ENCODE data around the gene KSR2. TPM values are rescaled to one million over a fixed set of nuclear protein-coding genes. Genes with fewer than 3 reads are reported as not detected.

Gene KSR2
- total and polyA plus RNA-seq, 7 donors = under 0.01 to 1.1 (median 0.41) TPM

- H3K27ac ChIP-seq = no peak overlapping the region
- WGBS, 2 donors = 23 to 51% methylated on average over 3 of the region's 3 CpGs
- TF ChIP-seq POLR2AphosphoS5 (IDR thresholded peaks at IDR 0.05) = no peak
- no peak for TF ChIP-seq EP300 (IDR thresholded peaks at IDR 0.05)
- no peak for TF ChIP-seq CTCF (IDR thresholded peaks at IDR 0.05)
- no peak for TF ChIP-seq POLR2A (IDR thresholded peaks at IDR 0.05)
- intact Hi-C loops (cut with DNase I) = no loop called here
- H3K36me3 ChIP-seq = no peaks in the 10 kb centered on the region
- no peaks in the 10 kb centered on the region for H3K27me3 ChIP-seq
- no peaks in the 10 kb centered on the region for H3K9me3 ChIP-seq
- no peak for DNase-seq
- H3K4me1 ChIP-seq = no peaks in the 10 kb centered on the region
- no peak overlapping the region for H3K4me3 ChIP-seq
Measured at GRCh38 chr12:117507548-117507947, 461.2 kb downstream of the KSR2 start.

GRCh38 chr12:117506333-117506732 lies 462.5 kb downstream of the KSR2 start:
- WGBS, 2 donors = 85 to 86% methylated on average over 1 of the region's 1 CpG
- DNase-seq = no peak
- intact Hi-C loops (cut with DNase I) = no loop called here
- no peak overlapping the region for H3K4me3 ChIP-seq
- TF ChIP-seq POLR2A (IDR thresholded peaks at IDR 0.05) = no peak
- no peak for TF ChIP-seq CTCF (IDR thresholded peaks at IDR 0.05)
- TF ChIP-seq POLR2AphosphoS5 (IDR thresholded peaks at IDR 0.05) = no peak
- no peak for TF ChIP-seq EP300 (IDR thresholded peaks at IDR 0.05)
- no peaks in the 10 kb centered on the region for H3K36me3 ChIP-seq
- H3K27ac ChIP-seq = no peak overlapping the region
- no peaks in the 10 kb centered on the region for H3K27me3 ChIP-seq
- H3K9me3 ChIP-seq = no peaks in the 10 kb centered on the region
- no peaks in the 10 kb centered on the region for H3K4me1 ChIP-seq

- Histone ChIP-seq H3K36me3 (no peaks in the 10 kb centered on the region), H3K27ac (no peak overlapping the region), H3K4me3 (no peak overlapping the region), H3K27me3 (no peaks in the 10 kb centered on the region), H3K9me3 (no peaks in the 10 kb centered on the region), H3K4me1 (no peaks in the 10 kb centered on the region)
- TF ChIP-seq POLR2A (IDR thresholded peaks at IDR 0.05) (no peak), EP300 (IDR thresholded peaks at IDR 0.05) (no peak), CTCF (IDR thresholded peaks at IDR 0.05) (no peak), POLR2AphosphoS5 (IDR thresholded peaks at IDR 0.05) (no peak)
- WGBS, 2 donors = 58 to 65% methylated on average over 2 of the region's 2 CpGs
- no peak for DNase-seq
- intact Hi-C loops (cut with DNase I) = no loop called here
Measured at GRCh38 chr12:117502633-117503032, 466.2 kb downstream of the KSR2 start.

- Histone ChIP-seq H3K36me3 (no peaks in the 10 kb centered on the region), H3K4me1 (no peaks in the 10 kb centered on the region), H3K9me3 (no peaks in the 10 kb centered on the region), H3K4me3 (no peak overlapping the region), H3K27ac (no peak overlapping the region), H3K27me3 (no peaks in the 10 kb centered on the region)
- intact Hi-C loops (cut with DNase I) = no loop called here
- TF ChIP-seq EP300 (IDR thresholded peaks at IDR 0.05) (no peak), POLR2AphosphoS5 (IDR thresholded peaks at IDR 0.05) (no peak), CTCF (IDR thresholded peaks at IDR 0.05) (no peak), POLR2A (IDR thresholded peaks at IDR 0.05) (no peak)
- DNase-seq = no peak
- WGBS, 2 donors = 94 to 95% methylated on average over 4 of the region's 4 CpGs
Measured at GRCh38 chr12:117502233-117502632, 466.6 kb downstream of the KSR2 start.
